ENCODE data around the gene VSTM1. TPM values are rescaled to one million over a fixed set of nuclear protein-coding genes. Genes with fewer than 3 reads are reported as not detected.

Gene VSTM1
- total and polyA plus RNA-seq, 2 of the 4 experiments (the other 2 are of a cell fraction) = not detected

DNA sequence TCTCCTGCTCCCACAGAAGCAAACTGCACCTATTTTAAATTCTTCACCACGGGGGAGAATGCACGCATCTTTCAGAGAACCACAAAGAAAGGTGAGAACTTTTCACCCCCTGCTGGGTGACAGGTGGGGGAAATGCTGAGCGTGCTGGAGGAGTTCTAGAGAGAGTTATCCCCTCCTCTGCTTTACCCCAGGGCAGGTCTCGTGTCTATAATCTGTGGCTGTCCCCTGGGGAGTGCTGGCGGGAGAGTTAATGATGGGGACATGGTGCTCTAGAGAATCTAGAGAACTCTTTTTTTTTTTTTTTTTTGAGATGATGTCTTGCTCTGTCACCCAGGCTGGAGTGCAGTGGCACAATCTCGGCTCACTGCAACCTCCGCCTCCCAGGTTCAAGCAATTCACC, 65.5 kb downstream of the VSTM1 start:
- in situ Hi-C loops (cut with MboI; ENCODE audit: low sequenced_read_pairs) = no loop called here
- H3K9me1 ChIP-seq (ENCODE audit: insufficient read depth, low read length) = no peaks in the 10 kb centered on the region
- H4K5ac ChIP-seq (ENCODE audit: low read depth, low read length) = no peak overlapping the region
- H3K27me3 ChIP-seq (ENCODE audit: control insufficient read depth, insufficient read depth, low read length) = peaks cover 21% of the 10 kb centered on the region
- intact Hi-C loops (cut with micrococcal nuclease) = no loop called here
- no peak overlapping the region for H3K56ac ChIP-seq (ENCODE audit: extremely low read depth, insufficient read depth, low read length)
- no peaks in the 10 kb centered on the region for H3K4me1 ChIP-seq (ENCODE audit: control insufficient read depth, insufficient read depth, low read length)
- no peak overlapping the region for H4K8ac ChIP-seq (ENCODE audit: low read depth in 2 of 2, low read length in 2 of 2)
- no peak overlapping the region for H3K9ac ChIP-seq (ENCODE audit: low read depth, low read length)
- no TSS peak for BruUV-seq (replicated peaks)
- no peaks in the 10 kb centered on the region; the same call in 1 of the 2 replicates for H3K9me3 ChIP-seq (ENCODE audit: control insufficient read depth, insufficient read depth, low read length)
- no peak overlapping the region for H2AK9ac ChIP-seq (replicated peaks; ENCODE audit: low read depth, low read length, poor library complexity)
- H3K36me3 ChIP-seq (ENCODE audit: control insufficient read depth, insufficient read depth, low read length) = no peaks in the 10 kb centered on the region
- H2AK5ac ChIP-seq (ENCODE audit: low read depth, low read length) = no peak overlapping the region
- no peak overlapping the region for H3K27ac ChIP-seq (ENCODE audit: insufficient read depth, low read length)
- DNase-seq = no peak
- no CpG with 5 or more reads among the region's 7 CpGs for WGBS, 2 experiments (ENCODE audit: extremely low coverage in 2 of 2, insufficient read length in 1 of 2)
- no peak overlapping the region for H3K14ac ChIP-seq (replicated peaks; ENCODE audit: low read depth, low read length)
- no peaks in the 10 kb centered on the region for H4K20me1 ChIP-seq (ENCODE audit: insufficient read depth, low read length)
- dilution Hi-C loops (cut with HindIII; ENCODE audit: low sequenced_read_pairs, unreplicated experiment) = no loop called here
- H2BK5ac ChIP-seq (ENCODE audit: low read depth, low read length, poor library complexity, severe bottlenecking) = no peak overlapping the region
- no peak overlapping the region for H4K91ac ChIP-seq (ENCODE audit: insufficient read depth, low read depth, low read length)
- H2BK120ac ChIP-seq (ENCODE audit: low read depth, low read length) = no peak overlapping the region
- H3K79me1 ChIP-seq (ENCODE audit: low read depth in 1 of 2, low read length in 2 of 2) = no peaks in the 10 kb centered on the region
- H3K4me2 ChIP-seq (ENCODE audit: low read depth, low read length) = no peak overlapping the region
- TF ChIP-seq CTCF (conservative IDR thresholded peaks at IDR 0.05; ENCODE audit: low read depth, low read length) = no peak
- TF ChIP-seq MXI1 (IDR thresholded peaks at IDR 0.05; ENCODE audit: borderline replicate concordance, low read depth, low read length) = no peak
- no peak for TF ChIP-seq SMC3 (IDR thresholded peaks at IDR 0.05; ENCODE audit: low read depth, low read length)
- no peak for TF ChIP-seq RAD21 (IDR thresholded peaks at IDR 0.05; ENCODE audit: low read length)
- TF ChIP-seq MAFK (IDR thresholded peaks at IDR 0.05; ENCODE audit: low read depth, low read length) = no peak
- TF ChIP-seq NFE2L2 (IDR thresholded peaks at IDR 0.05; ENCODE audit: low read depth, low read length) = no peak
- TF ChIP-seq BHLHE40 (IDR thresholded peaks at IDR 0.05; ENCODE audit: low read depth, low read length) = no peak
- no peak for TF ChIP-seq RCOR1 (IDR thresholded peaks at IDR 0.05; ENCODE audit: insufficient replicate concordance, low read length)
- TF ChIP-seq POLR2A (IDR thresholded peaks at IDR 0.05; ENCODE audit: low read depth, low read length) = no peak
- no peak for TF ChIP-seq USF2 (IDR thresholded peaks at IDR 0.05; ENCODE audit: low read depth, low read length)
- TF ChIP-seq FOS (IDR thresholded peaks at IDR 0.05; ENCODE audit: low read depth, low read length) = no peak
- TF ChIP-seq CEBPB (IDR thresholded peaks at IDR 0.05; ENCODE audit: low read depth, low read length) = no peak
- TF ChIP-seq, protein P1, sequence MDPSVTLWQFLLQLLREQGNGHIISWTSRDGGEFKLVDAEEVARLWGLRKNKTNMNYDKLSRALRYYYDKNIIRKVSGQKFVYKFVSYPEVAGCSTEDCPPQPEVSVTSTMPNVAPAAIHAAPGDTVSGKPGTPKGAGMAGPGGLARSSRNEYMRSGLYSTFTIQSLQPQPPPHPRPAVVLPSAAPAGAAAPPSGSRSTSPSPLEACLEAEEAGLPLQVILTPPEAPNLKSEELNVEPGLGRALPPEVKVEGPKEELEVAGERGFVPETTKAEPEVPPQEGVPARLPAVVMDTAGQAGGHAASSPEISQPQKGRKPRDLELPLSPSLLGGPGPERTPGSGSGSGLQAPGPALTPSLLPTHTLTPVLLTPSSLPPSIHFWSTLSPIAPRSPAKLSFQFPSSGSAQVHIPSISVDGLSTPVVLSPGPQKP (IDR thresholded peaks at IDR 0.05; ENCODE audit: borderline replicate concordance, low read depth, low read length) = no peak
- no peak for TF ChIP-seq RFX5 (IDR thresholded peaks at IDR 0.05; ENCODE audit: low read depth, low read length)
- no peak for TF ChIP-seq CHD1 (IDR thresholded peaks at IDR 0.05; ENCODE audit: low read depth, low read length)
- no peak for TF ChIP-seq MAZ (IDR thresholded peaks at IDR 0.05; ENCODE audit: borderline replicate concordance, low read depth, low read length)
- H3K23ac ChIP-seq (ENCODE audit: low read depth, low read length) = no peak overlapping the region
- H3K18ac ChIP-seq (ENCODE audit: low read depth, low read length) = no peak overlapping the region
- POLR2A ChIA-PET (ENCODE audit: unreplicated experiment) = no interaction called here
- no peak overlapping the region for H2AFZ ChIP-seq (replicated peaks; ENCODE audit: low read length, poor library complexity)
- H2BK15ac ChIP-seq (ENCODE audit: low read depth, low read length) = no peak overlapping the region
- CTCF ChIA-PET = no interaction called here
- no peak overlapping the region for H3K4me3 ChIP-seq (ENCODE audit: insufficient read depth, low read depth, low read length)
- no peak overlapping the region for H2BK20ac ChIP-seq (ENCODE audit: low read depth, low read length)
- no peak for ATAC-seq (ENCODE audit: low read depth)
- H3K4ac ChIP-seq (ENCODE audit: low read depth, low read length) = no peak overlapping the region
